ENCODE results near the gene NELFE.

DNA sequence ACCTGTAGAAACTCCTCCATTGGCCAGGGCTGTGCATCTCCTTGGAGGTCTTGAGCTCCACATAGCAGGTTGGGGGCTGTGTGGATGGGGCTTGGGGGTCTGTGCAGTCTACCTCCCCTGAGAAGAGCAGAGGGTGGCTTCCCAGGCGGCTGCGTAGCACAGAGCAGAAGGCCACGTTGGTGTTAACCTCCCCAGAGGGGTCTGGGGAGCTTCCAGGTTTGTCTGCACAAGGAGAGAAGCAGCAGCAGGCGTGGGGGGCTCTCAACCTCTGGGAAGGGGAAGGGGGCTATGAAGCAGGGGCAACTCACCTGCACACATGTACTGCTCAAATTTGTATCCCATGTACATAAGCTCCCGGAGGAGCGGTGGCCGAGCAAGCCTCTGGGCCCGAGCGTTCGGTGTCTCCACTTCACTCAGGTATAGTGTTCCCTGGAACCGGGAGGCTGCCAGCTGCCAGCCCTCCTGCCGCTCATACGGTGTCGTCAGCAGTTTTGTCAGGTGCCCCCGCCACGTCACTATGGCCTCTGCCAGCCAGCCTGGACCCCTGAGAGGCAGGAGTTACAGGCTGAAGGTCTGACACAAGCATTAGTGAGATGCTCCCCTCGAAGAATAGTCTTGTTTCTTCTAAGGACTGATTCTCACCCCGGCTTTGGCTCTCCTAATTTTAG, 12.0 kb upstream of the NELFE start:
- TF ChIP-seq, protein P1, sequence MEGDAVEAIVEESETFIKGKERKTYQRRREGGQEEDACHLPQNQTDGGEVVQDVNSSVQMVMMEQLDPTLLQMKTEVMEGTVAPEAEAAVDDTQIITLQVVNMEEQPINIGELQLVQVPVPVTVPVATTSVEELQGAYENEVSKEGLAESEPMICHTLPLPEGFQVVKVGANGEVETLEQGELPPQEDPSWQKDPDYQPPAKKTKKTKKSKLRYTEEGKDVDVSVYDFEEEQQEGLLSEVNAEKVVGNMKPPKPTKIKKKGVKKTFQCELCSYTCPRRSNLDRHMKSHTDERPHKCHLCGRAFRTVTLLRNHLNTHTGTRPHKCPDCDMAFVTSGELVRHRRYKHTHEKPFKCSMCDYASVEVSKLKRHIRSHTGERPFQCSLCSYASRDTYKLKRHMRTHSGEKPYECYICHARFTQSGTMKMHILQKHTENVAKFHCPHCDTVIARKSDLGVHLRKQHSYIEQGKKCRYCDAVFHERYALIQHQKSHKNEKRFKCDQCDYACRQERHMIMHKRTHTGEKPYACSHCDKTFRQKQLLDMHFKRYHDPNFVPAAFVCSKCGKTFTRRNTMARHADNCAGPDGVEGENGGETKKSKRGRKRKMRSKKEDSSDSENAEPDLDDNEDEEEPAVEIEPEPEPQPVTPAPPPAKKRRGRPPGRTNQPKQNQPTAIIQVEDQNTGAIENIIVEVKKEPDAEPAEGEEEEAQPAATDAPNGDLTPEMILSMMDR (IDR thresholded peaks at IDR 0.05), result no peak
- TF ChIP-seq POLR2A (IDR thresholded peaks at IDR 0.05) (no peak), EP300 (IDR thresholded peaks at IDR 0.05) (no peak)
